Measurements from ENCODE around the gene RPS6KA2. TPM values are rescaled to one million over a fixed set of nuclear protein-coding genes. Genes with fewer than 3 reads are reported as not detected.

Gene RPS6KA2
- total RNA-seq, 1 experiment from 2014 or later: 32.6 TPM

GRCh38 chr6:166422201-166422940, 204.7 kb downstream of the RPS6KA2 start:
- DNase-seq (ENCODE audit: low spot score): no peak

- peak; percentile 14 for DNase-seq (ENCODE audit: low spot score)
These were observed 206.7 kb downstream of the RPS6KA2 start for GRCh38 chr6:166420351-166420750.

DNA sequence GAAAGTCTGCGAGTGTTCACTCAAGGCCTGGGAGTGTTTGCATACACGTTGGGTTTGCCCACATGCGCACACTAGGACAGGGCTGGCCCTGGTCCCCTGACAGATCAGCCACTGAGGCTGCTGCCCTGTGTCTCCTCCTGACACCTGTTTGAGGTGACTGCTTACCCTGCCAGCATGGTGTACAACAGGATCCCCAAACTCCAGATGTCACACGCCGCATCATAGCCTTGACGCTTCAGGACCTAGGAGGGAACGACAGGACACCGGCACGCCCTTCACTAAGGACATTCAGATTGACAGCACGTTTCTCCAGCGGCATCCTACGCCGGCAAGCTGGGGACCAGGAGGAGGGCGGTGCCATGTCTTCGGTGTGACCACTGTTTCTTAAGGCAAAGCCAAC, 207.3 kb downstream of the RPS6KA2 start:
- no peak for DNase-seq (ENCODE audit: low spot score)

DNA sequence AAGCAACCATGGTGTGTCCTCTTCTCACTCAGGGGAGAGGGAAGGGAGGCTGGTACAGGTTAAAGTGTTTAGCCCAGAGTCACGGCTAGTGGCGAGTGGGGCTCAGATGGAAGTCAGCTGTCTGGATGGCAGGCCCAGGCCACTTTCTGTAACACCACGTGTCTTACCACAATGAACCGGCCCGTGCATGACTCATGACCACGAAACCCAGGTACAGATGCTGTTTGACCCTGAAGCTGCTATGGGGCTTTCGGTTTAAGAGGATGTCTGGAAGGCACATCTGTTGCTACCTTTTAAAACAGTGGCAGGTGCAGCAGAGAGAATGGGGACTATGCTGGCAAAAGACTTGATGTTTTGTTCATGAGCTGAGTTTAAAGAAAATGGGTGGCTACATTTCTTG, 207.8 kb downstream of the RPS6KA2 start:
- peak; percentile 66 for DNase-seq (ENCODE audit: low spot score)

GRCh38 chr6:166418691-166419143, 208.3 kb downstream of the RPS6KA2 start:
- DNase-seq (ENCODE audit: low spot score): no peak

DNA sequence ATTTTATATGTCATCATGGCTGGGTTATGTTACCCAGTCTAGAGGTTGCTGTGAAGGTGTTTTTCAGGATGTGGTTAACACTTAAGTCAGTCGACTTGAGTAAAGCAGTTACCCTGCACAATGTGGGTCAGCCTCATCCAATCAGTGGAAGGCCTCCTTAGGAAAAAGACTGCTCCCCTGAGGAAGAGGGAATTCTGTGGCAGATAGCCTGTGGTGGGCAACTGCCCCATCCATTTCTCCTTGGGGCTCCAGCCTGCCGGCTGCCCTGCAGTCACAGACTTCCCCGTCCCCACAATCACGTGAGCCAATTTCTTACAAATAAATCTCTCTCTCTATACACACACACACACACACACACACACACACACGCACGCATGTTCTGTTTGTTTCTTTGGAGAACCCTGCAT, 209.8 kb downstream of the RPS6KA2 start:
- DNase-seq (ENCODE audit: low spot score): no peak

DNA sequence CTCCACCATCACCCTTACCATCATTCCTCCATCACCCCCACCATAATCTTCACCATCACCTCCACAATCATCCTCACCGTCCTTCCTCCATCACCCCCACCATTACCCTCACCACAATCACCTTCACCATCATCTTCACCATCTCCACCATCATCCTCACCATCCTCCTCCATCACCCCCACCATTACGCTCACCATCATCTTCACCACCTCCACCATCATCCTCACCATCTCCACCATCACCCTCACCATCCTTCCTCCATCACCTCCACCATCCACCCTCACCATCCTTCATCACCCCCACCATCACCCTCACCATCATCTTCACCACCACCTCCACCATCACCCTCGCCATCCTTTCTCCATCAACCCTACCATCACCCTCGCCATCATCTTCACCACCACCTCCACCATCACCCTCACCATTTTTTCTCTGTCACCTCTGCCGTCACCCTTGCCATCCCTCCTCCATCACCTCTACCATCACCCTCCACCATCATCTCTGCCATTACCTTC, 211.2 kb downstream of the RPS6KA2 start:
- no peak for DNase-seq (ENCODE audit: low spot score)

- no peak for DNase-seq (ENCODE audit: low spot score)
These were observed 211.7 kb downstream of the RPS6KA2 start for GRCh38 chr6:166415306-166415705.

GRCh38 chr6:166413491-166413951, 213.5 kb downstream of the RPS6KA2 start:
- no peak for DNase-seq (ENCODE audit: low spot score)

DNA sequence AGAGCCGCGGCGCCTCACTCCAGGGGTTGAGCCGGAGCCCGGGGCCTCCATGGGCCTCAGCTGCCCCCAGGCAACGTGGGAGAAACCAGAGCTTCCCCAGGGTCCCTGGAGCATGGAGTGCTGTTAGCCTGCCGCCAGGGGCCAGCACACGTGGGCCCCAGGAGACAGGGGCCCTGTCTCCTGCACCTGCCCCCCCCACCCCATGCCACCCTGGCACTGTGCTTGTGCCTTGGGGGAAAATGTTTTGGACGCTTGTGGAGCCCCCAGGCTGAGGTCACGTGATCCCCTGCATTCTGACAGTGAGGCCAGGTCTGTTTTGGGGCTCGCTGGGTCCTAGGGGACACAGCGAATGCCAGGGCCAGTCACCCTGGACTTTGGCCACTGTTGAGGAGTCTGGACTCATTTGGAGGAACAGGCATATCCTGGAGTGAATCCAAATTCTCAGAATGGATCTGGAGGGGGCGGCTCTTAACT, 214.1 kb downstream of the RPS6KA2 start:
- DNase-seq (ENCODE audit: low spot score): no peak

- no peak for DNase-seq (ENCODE audit: low spot score)
These were observed 214.7 kb downstream of the RPS6KA2 start for GRCh38 chr6:166412156-166412910.

- DNase-seq (ENCODE audit: low spot score): no peak
These were observed 215.3 kb downstream of the RPS6KA2 start for GRCh38 chr6:166411721-166412151.

DNA sequence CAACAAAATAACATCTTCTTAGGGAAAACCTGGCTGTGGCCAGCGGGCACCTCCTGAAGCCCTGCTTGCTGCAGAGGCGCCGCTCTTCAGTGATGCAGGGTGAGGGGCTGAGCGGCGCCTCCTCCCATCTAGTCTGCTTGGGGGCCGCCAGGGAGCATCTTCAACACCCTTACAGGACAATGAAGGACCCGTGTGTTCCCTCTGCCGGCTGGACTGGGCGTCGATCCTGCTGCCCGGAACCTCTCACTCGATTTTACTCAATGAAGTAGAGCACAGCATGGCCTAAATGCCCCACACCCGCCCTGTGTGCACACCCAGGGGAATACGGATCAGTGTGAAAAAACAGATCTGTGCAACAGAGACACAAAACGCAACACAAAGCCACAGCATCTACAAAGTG, 215.8 kb downstream of the RPS6KA2 start:
- no peak for DNase-seq (ENCODE audit: low spot score)

DNA sequence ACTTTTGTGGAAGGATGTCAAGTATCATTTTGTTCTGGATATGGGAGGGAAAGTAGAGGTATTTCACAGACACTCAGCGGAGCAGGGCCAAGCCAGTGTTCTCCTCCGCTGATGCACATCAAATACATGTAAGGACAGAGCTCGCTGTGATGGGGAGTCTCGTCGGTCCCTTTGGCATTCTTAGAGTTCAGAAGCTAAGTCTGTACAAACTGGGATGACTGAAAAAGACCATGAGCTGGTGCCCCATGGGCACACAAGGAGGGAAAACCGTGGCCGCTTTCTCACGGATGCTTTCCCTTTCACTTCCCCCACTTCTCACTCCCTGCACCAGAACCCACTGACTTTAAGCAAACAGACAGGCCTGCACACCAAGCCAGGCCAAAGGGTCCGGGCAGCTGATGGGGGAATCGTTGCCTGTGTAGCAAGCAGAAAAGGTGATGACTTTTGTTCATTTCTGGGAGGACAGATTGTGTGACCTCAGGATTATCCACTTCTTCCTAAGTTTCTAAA, 216.6 kb downstream of the RPS6KA2 start:
- no peak for DNase-seq (ENCODE audit: low spot score)

DNA sequence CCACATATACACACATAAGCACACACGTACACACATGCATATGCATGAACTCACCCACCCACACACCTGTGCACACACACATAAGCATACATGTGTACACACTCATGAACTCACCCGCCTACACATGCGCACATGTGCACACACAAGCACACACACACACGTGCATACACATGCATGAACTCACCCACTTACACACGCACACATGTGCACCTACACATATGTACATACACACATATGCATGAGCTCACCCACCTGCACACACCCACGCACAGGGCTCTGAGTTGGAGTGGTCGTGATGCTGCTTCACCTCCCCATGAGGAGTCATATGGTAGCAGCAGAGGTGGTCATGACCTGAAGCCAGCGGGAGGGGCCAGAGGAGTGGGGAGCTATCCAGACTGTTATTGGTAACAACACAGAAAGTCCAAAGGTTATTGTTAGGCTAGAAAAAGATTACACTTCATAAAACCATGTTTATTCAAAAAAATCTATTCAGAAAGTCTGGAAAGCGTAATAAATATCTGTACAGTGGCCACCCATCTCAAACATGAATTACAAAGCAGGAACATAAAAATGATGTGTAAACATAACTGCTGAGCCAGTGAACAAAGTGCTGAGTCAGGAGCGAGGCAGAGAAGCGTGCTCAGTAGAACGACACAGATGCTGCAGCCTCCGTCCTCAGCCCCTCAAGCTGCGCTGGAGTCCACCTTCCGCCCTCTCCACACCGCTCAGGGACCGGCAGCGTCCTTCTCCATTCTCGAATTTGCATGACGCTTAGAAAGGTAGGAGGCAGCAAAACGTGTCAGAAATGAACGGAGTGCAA, 217.9 kb downstream of the RPS6KA2 start:
- DNase-seq (ENCODE audit: low spot score): no peak

DNA sequence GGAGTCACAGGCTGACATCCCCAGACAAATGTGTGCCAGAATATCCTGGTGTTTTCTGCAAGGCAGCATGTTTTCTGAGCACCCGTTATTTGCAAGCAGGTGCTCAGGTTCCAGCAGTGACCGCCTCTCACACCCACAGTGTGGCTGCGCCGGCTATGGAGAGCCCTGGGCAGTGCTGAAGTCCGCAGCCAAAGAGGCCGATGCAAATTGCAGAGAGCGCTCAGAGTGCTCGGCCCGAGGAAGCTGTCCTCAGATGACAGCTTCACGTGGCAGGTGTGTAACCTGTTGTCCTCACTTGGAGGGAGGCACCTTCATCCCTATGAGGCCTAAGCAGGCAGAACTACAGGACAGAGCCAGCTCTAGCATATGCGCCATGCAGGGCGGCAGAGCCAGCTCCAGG, 220.9 kb downstream of the RPS6KA2 start:
- no peak for DNase-seq (ENCODE audit: low spot score)

DNA sequence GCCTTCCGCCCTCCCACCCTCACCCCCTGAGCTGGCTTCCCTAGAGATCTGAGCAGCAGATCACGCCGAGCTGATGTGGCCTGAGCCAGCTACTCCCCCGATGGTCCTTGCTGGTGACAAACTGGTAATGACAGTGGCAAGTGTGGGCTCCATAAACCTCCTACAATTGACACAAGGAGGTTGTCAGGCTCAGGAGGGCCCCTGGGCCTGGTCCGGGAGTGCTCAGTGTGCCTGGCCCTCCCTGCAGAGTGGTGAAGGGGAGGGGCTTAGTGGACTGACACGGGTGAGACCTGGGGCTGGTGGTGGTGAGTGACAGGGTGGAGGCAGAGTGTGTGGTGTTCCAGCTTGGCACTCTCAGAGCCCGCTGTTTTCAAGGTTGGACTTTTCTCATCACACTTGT, 221.7 kb downstream of the RPS6KA2 start:
- DNase-seq (ENCODE audit: low spot score): no peak

GRCh38 chr6:166402582-166403277, 224.3 kb downstream of the RPS6KA2 start:
- peak; percentile 37 for DNase-seq (ENCODE audit: low spot score)

- peak; percentile 52 for DNase-seq (ENCODE audit: low spot score)
These were observed 226.3 kb downstream of the RPS6KA2 start for GRCh38 chr6:166400649-166401250.

- DNase-seq (ENCODE audit: low spot score): no peak
These were observed 226.9 kb downstream of the RPS6KA2 start for GRCh38 chr6:166400181-166400580.
